Neural cell (in vitro differentiated cells): ENCODE data around the gene VAMP5. TPM values are rescaled to one million over a fixed set of nuclear protein-coding genes. Genes with fewer than 3 reads are reported as not detected.

Experiments
- H2AFZ ChIP-seq: fragments of 200-600, 300-800 bp; sonication (generic), shearing (Covaris generic); 2 replicates; pipeline ENCODE4 v1.6.0; 2014; ENCODE audit warnings: low read depth, mild to moderate bottlenecking, antibody characterized with exemption, low read length, moderate library complexity
- H3F3A ChIP-seq: fragments of 200-600 bp; shearing (Covaris generic); 2 replicates; pipeline ENCODE4 v1.6.1; 2016; ENCODE audit warnings: mild to moderate bottlenecking, moderate library complexity, mixed read lengths, antibody characterized with exemption, low read length; ENCODE audit not compliant: insufficient read depth, poor library complexity, severe bottlenecking
- H3K27ac ChIP-seq: fragments of 200-600, 300-800 bp; sonication (generic), shearing (Covaris generic); 2 replicates; pipeline ENCODE4 v1.5.1; 2014; ENCODE audit warnings: mild to moderate bottlenecking, low read length, moderate library complexity
- H3K27me3 ChIP-seq: fragments of 300-800, 200-600 bp; sonication (generic), shearing (Covaris generic); 2 replicates; pipeline ENCODE4 v1.6.0; 2014; ENCODE audit warnings: mild to moderate bottlenecking, low read depth, low read length, moderate library complexity; ENCODE audit not compliant: insufficient read depth
- H3K36me3 ChIP-seq: fragments of 300-800, 200-600 bp; sonication (generic), shearing (Covaris generic); 2 replicates; pipeline ENCODE4 v1.5.1; 2014; ENCODE audit warnings: mild to moderate bottlenecking, antibody characterized with exemption, low read length, moderate library complexity; ENCODE audit not compliant: insufficient read depth
- H3K4me2 ChIP-seq: fragments of 300-800, 200-600 bp; sonication (generic), shearing (Covaris generic); 2 replicates; pipeline ENCODE4 v1.6.0; 2014; ENCODE audit warnings: mild to moderate bottlenecking, low read length
- H3K4me3 ChIP-seq: fragments of 300-800, 200-600 bp; sonication (generic), shearing (Covaris generic); 2 replicates; pipeline ENCODE4 v1.5.1; 2014; ENCODE audit warnings: mild to moderate bottlenecking, low read length, moderate library complexity
- H3K79me2 ChIP-seq: fragments of 200-600 bp; shearing (Covaris generic); replicated peaks from 2 replicates; pipeline ENCODE4 v1.6.0; 2014; ENCODE audit warnings: mild to moderate bottlenecking, low read length, moderate library complexity; ENCODE audit not compliant: insufficient read depth
- H3K9ac ChIP-seq: fragments of 300-800, 200-600 bp; sonication (generic), shearing (Covaris generic); 2 replicates; pipeline ENCODE4 v1.6.1; 2016; ENCODE audit warnings: mild to moderate bottlenecking, low read length, mixed read lengths
- H3K9me2 ChIP-seq: fragments of 200-600 bp; shearing (Covaris generic); 2 replicates; pipeline ENCODE4 v1.6.1; 2016; ENCODE audit warnings: mild to moderate bottlenecking, low read length, mixed read lengths; ENCODE audit not compliant: insufficient read depth
- H3K9me3 ChIP-seq: fragments of 200-600, 300-800 bp; sonication (generic), shearing (Covaris generic); 2 replicates; pipeline ENCODE4 v1.6.1; 2016; ENCODE audit warnings: mild to moderate bottlenecking, mixed run types, low read length, moderate library complexity, mixed read lengths
- H4K20me1 ChIP-seq: fragments of 200-600 bp; shearing (Covaris generic); 2 replicates; pipeline ENCODE4 v1.6.1; 2016; ENCODE audit warnings: mild to moderate bottlenecking, mixed run types; ENCODE audit not compliant: insufficient read depth
- EP300 ChIP-seq: fragments of 450-650 bp; conservative IDR thresholded peaks from 2 replicates; pipeline ENCODE4 v1.6.1; 2014; ENCODE audit warnings: antibody characterized with exemption, mild to moderate bottlenecking, moderate library complexity; ENCODE audit not compliant: poor library complexity, severe bottlenecking
- EZH2 ChIP-seq: fragments of 200-600, 300-800 bp; shearing (Covaris generic), sonication (generic); IDR thresholded peaks from 2 replicates; pipeline ENCODE4 v1.6.1; 2014; ENCODE audit warnings: antibody characterized with exemption, low read length, borderline replicate concordance, mild to moderate bottlenecking; ENCODE audit not compliant: insufficient read depth, poor library complexity, severe bottlenecking
- MXI1 ChIP-seq: fragments of 450-650 bp; conservative IDR thresholded peaks from 2 replicates; pipeline ENCODE4 v1.6.1; 2014; ENCODE audit warnings: antibody characterized with exemption, mild to moderate bottlenecking; ENCODE audit not compliant: poor library complexity, severe bottlenecking
- POLR2AphosphoS5 ChIP-seq: IDR thresholded peaks from 2 replicates; pipeline ENCODE4 v1.6.1; 2012
- RAD21 ChIP-seq: fragments of 450-650 bp; conservative IDR thresholded peaks from 2 replicates; pipeline ENCODE4 v1.6.1; 2014; ENCODE audit warnings: antibody characterized with exemption, mild to moderate bottlenecking, moderate library complexity
- SMC3 ChIP-seq: fragments of 450-650 bp; conservative IDR thresholded peaks from 2 replicates; pipeline ENCODE4 v1.6.1; 2014; ENCODE audit warnings: antibody characterized with exemption, mild to moderate bottlenecking, moderate library complexity; ENCODE audit not compliant: poor library complexity
- TAF1 ChIP-seq: IDR thresholded peaks from 2 replicates; pipeline ENCODE4 v1.6.1; 2012; ENCODE audit warnings: low read depth
- polyA plus RNA-seq: library from polyadenylated mRNA; depleted of rRNA; stranded (reverse); fragments of >200 nt; gene quantifications from 2 replicates; pipeline ENCODE4 v1.2.3, GENCODE V29; 2014
- TF ChIP-seq, protein P1 (sequence below): fragments of 450-650 bp; IDR thresholded peaks from 2 replicates; pipeline ENCODE4 v1.5.1; 2014; ENCODE audit warnings: antibody characterized with exemption, mild to moderate bottlenecking, moderate library complexity; ENCODE audit not compliant: poor library complexity, severe bottlenecking
- TF ChIP-seq, protein P2 (sequence below): IDR thresholded peaks from 2 replicates; pipeline ENCODE4 v1.6.1; 2012; ENCODE audit warnings: borderline replicate concordance

VAMP5 gene
- polyA plus RNA-seq, 1 donor from 2014 or later = not detected

DNA sequence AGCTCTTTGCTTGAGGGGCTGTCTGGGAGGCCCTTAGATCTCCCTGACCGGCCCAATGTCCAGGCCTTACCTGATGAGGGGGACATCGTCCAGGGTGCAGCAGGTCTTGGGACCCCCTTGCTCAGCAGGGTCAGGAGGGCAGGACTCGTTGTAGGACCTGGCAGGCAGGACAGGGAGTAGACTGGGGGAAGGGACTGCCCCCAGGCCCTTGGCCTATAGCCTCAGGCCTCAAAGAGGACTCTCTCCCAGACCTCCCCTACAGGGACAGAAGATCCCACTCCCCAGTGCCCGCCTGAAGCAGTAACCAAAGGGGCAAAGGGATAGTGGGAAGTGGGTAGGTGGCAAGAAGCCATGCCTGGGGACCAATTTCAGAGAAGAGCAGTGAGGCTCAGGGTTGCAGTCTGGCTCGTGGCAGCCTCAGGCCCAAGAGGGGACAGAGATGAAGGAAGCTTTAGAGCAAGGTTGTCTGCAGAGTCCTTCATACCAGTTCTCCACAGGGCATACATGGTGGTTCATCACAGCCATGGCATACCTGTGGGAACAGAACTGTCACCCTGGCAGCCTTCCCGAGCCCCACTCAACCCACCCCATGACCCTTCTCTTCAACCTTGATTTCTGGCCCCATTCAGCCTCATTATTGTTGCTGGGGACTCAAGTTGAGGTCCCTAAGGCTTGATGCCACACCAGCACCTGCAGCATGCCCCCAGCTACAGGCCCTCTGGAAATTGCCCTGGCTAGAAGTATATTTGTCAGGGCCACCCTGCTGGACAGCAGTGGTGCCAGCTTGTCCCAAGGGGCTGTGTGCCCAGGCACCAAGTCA, 16.9 kb downstream of the VAMP5 start:
- no peak overlapping the region for H3K4me2 ChIP-seq
- H3K9me3 ChIP-seq = no peaks in the 10 kb centered on the region
- no peaks in the 10 kb centered on the region for H3K9me2 ChIP-seq
- H3K9ac ChIP-seq = peak overlapping the region; percentile 59
- H3F3A ChIP-seq = no peaks in the 10 kb centered on the region
- H3K27me3 ChIP-seq = no peaks in the 10 kb centered on the region
- H3K27ac ChIP-seq = no peak overlapping the region
- peak overlapping the region; percentile 77 for H3K4me3 ChIP-seq
- H4K20me1 ChIP-seq = no peaks in the 10 kb centered on the region
- H3K36me3 ChIP-seq = no peaks in the 10 kb centered on the region
- TF ChIP-seq, protein P1, sequence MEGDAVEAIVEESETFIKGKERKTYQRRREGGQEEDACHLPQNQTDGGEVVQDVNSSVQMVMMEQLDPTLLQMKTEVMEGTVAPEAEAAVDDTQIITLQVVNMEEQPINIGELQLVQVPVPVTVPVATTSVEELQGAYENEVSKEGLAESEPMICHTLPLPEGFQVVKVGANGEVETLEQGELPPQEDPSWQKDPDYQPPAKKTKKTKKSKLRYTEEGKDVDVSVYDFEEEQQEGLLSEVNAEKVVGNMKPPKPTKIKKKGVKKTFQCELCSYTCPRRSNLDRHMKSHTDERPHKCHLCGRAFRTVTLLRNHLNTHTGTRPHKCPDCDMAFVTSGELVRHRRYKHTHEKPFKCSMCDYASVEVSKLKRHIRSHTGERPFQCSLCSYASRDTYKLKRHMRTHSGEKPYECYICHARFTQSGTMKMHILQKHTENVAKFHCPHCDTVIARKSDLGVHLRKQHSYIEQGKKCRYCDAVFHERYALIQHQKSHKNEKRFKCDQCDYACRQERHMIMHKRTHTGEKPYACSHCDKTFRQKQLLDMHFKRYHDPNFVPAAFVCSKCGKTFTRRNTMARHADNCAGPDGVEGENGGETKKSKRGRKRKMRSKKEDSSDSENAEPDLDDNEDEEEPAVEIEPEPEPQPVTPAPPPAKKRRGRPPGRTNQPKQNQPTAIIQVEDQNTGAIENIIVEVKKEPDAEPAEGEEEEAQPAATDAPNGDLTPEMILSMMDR = no peak
- no peak for TF ChIP-seq TAF1
- TF ChIP-seq, protein P2, sequence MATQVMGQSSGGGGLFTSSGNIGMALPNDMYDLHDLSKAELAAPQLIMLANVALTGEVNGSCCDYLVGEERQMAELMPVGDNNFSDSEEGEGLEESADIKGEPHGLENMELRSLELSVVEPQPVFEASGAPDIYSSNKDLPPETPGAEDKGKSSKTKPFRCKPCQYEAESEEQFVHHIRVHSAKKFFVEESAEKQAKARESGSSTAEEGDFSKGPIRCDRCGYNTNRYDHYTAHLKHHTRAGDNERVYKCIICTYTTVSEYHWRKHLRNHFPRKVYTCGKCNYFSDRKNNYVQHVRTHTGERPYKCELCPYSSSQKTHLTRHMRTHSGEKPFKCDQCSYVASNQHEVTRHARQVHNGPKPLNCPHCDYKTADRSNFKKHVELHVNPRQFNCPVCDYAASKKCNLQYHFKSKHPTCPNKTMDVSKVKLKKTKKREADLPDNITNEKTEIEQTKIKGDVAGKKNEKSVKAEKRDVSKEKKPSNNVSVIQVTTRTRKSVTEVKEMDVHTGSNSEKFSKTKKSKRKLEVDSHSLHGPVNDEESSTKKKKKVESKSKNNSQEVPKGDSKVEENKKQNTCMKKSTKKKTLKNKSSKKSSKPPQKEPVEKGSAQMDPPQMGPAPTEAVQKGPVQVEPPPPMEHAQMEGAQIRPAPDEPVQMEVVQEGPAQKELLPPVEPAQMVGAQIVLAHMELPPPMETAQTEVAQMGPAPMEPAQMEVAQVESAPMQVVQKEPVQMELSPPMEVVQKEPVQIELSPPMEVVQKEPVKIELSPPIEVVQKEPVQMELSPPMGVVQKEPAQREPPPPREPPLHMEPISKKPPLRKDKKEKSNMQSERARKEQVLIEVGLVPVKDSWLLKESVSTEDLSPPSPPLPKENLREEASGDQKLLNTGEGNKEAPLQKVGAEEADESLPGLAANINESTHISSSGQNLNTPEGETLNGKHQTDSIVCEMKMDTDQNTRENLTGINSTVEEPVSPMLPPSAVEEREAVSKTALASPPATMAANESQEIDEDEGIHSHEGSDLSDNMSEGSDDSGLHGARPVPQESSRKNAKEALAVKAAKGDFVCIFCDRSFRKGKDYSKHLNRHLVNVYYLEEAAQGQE = no peak
- no peak for TF ChIP-seq EZH2
- no peak for TF ChIP-seq EP300
- no peak for TF ChIP-seq RAD21
- no peak for TF ChIP-seq SMC3
- peaks cover 5% of the 10 kb centered on the region for H3K79me2 ChIP-seq
- no peak overlapping the region for H2AFZ ChIP-seq

DNA sequence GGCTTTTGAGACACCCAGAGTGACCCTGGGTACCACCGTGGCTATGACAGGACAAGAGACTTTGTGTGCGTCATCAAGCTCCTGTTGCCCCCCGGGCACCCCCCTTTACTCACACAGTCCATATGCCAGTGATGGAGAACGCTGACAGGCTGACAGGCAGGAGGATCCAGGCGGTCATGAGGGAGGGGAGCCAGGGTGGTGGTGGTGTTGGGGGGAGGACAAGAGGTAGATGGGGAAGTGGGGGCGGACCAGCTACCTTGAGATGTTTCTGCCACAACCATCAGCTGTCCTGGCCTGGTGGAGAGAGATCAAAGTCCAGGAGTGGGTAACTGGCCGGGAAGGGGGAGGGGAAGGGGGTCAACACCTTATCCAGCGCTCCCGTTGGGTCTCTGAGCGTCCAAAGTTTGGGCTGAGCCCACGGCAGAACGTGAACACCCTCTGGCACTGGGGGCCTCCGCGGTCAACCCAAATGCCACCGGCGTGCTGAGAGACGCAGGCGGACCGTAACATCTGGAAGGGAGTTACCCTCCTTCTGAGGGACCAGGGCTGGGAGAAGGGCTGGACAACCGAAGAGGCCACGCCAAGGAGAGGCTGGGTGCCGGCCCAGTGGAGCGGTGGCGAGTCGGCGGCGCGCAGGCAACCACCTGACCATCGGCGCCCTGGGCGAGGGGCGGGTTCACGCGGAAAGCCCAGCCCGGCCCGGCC, 17.7 kb downstream of the VAMP5 start:
- no peaks in the 10 kb centered on the region for H3K9me3 ChIP-seq
- no peak overlapping the region for H3K27ac ChIP-seq
- H2AFZ ChIP-seq = no peak overlapping the region
- H3K9ac ChIP-seq = peak overlapping the region; percentile 59
- peak overlapping the region; percentile 77 for H3K4me3 ChIP-seq
- no peaks in the 10 kb centered on the region for H3K9me2 ChIP-seq
- no peaks in the 10 kb centered on the region for H3K27me3 ChIP-seq
- H3K79me2 ChIP-seq = no peaks in the 10 kb centered on the region
- H4K20me1 ChIP-seq = no peaks in the 10 kb centered on the region
- H3K36me3 ChIP-seq = no peaks in the 10 kb centered on the region
- H3F3A ChIP-seq = no peaks in the 10 kb centered on the region
- TF ChIP-seq RAD21 = no peak
- TF ChIP-seq TAF1 = no peak
- no peak for TF ChIP-seq MXI1
- TF ChIP-seq, protein P1 = no peak
- TF ChIP-seq EP300 = no peak
- TF ChIP-seq, protein P2 = no peak
- no peak for TF ChIP-seq POLR2AphosphoS5
- TF ChIP-seq SMC3 = no peak
- no peak for TF ChIP-seq EZH2
- H3K4me2 ChIP-seq = peak overlapping the region; percentile 55
